Measurements from ENCODE around the gene CTU2. TPM values are rescaled to one million over a fixed set of nuclear protein-coding genes. Genes with fewer than 3 reads are reported as not detected.

Gene CTU2
- total RNA-seq, 1 donor from 2014 or later, result 13.1 TPM

GRCh38 chr16:88695753-88696152 is 10.6 kb upstream of the CTU2 start:
- intact Hi-C loops (cut with micrococcal nuclease), result no loop called here
- Histone ChIP-seq H3K27me3 (ENCODE audit: low read depth) (peaks cover 14% of the 10 kb centered on the region), H3K4me1 (peaks cover 12% of the 10 kb centered on the region), H3K27ac (replicated peaks) (no peak overlapping the region), H3K4me3 (no peak overlapping the region), H3K36me3 (peaks cover 33% of the 10 kb centered on the region), H3K9me3 (replicated peaks) (no peaks in the 10 kb centered on the region)
- no peak for TF ChIP-seq CTCF (IDR thresholded peaks at IDR 0.05; ENCODE audit: borderline replicate concordance)
- DNase-seq, result no peak

- Histone ChIP-seq H3K4me1 (peaks cover 19% of the 10 kb centered on the region), H3K27ac (replicated peaks) (no peak overlapping the region), H3K9me3 (replicated peaks) (no peaks in the 10 kb centered on the region), H3K36me3 (peaks cover 33% of the 10 kb centered on the region), H3K27me3 (ENCODE audit: low read depth) (peaks cover 7% of the 10 kb centered on the region), H3K4me3 (no peak overlapping the region)
- DNase-seq, result no peak
- intact Hi-C loops (cut with micrococcal nuclease), result no loop called here
- TF ChIP-seq CTCF (IDR thresholded peaks at IDR 0.05; ENCODE audit: borderline replicate concordance), result no peak
Measured at GRCh38 chr16:88696441-88696840, 9.9 kb upstream of the CTU2 start.

- peaks cover 33% of the 10 kb centered on the region for H3K36me3 ChIP-seq
- no peak for TF ChIP-seq CTCF (IDR thresholded peaks at IDR 0.05; ENCODE audit: borderline replicate concordance)
Measured at GRCh38 chr16:88697116-88697830, 9.0 kb upstream of the CTU2 start.

GRCh38 chr16:88697831-88698615 is 8.3 kb upstream of the CTU2 start:
- Histone ChIP-seq H3K4me3 (no peak overlapping the region), H3K27me3 (ENCODE audit: low read depth) (no peaks in the 10 kb centered on the region), H3K4me1 (peaks cover 35% of the 10 kb centered on the region), H3K9me3 (replicated peaks) (no peaks in the 10 kb centered on the region), H3K36me3 (peaks cover 33% of the 10 kb centered on the region), H3K27ac (replicated peaks) (no peak overlapping the region)
- DNase-seq, result no peak
- peak; percentile 55 for TF ChIP-seq CTCF (IDR thresholded peaks at IDR 0.05; ENCODE audit: borderline replicate concordance)
- intact Hi-C loops (cut with micrococcal nuclease), result no loop called here

More at GRCh38 chr16:88697116-88697830, 9.0 kb upstream of the CTU2 start:
- H3K4me1 ChIP-seq, result peaks cover 28% of the 10 kb centered on the region
- H3K27me3 ChIP-seq (ENCODE audit: low read depth), result no peaks in the 10 kb centered on the region
- H3K27ac ChIP-seq (replicated peaks), result no peak overlapping the region
- no peaks in the 10 kb centered on the region for H3K9me3 ChIP-seq (replicated peaks)
- intact Hi-C loops (cut with micrococcal nuclease), result no loop called here
- DNase-seq, result no peak
- no peak overlapping the region for H3K4me3 ChIP-seq

- H3K9me3 ChIP-seq (replicated peaks), result no peaks in the 10 kb centered on the region
- no peak for DNase-seq
- H3K27me3 ChIP-seq (ENCODE audit: low read depth), result no peaks in the 10 kb centered on the region
- peaks cover 41% of the 10 kb centered on the region for H3K4me1 ChIP-seq
- intact Hi-C loops (cut with micrococcal nuclease), result no loop called here
- H3K27ac ChIP-seq (replicated peaks), result no peak overlapping the region
- H3K36me3 ChIP-seq, result peaks cover 33% of the 10 kb centered on the region
- no peak for TF ChIP-seq CTCF (IDR thresholded peaks at IDR 0.05; ENCODE audit: borderline replicate concordance)
- H3K4me3 ChIP-seq, result no peak overlapping the region
Measured at GRCh38 chr16:88698646-88699045, 7.7 kb upstream of the CTU2 start.

All from left ventricle myocardium inferior (tissue), 1 donor.